HepG2 (cell line): ENCODE results near the gene FBRSL1. TPM values are rescaled to one million over a fixed set of nuclear protein-coding genes. Genes with fewer than 3 reads are reported as not detected.

Source experiments
- ATF1 ChIP-seq: IDR thresholded peaks from 2 replicates; pipeline ENCODE4 v1.6.1; 2016; ENCODE audit warnings: mild to moderate bottlenecking, control low read depth
- BRD4 ChIP-seq: sonication (generic); formaldehyde crosslinking; IDR thresholded peaks from 2 replicates; pipeline ENCODE4 v1.4.0; 2020; ENCODE audit warnings: missing genetic modification reagents
- CBX2 ChIP-seq, 2 experiments: fragments of 200-600 bp in 1 of 2; sonication (generic); formaldehyde crosslinking in 1 of 2; IDR thresholded peaks; 2 replicates each; pipeline versions ENCODE4 v1.7.0 to v1.8.1; 2018 to 2022; ENCODE audit warnings: low read depth in 2 of 2, low read length in 1 of 2, mild to moderate bottlenecking in 1 of 2, missing genetic modification reagents in 1 of 2
- CERS6 ChIP-seq: sonication (generic); formaldehyde crosslinking; IDR thresholded peaks from 2 replicates; pipeline ENCODE4 v1.5.0; 2020; ENCODE audit warnings: missing genetic modification reagents
- DPF2 ChIP-seq: sonication (generic); formaldehyde crosslinking; IDR thresholded peaks from 2 replicates; pipeline ENCODE4 v1.4.0; 2020; ENCODE audit warnings: mild to moderate bottlenecking, low read depth, missing genetic modification reagents, borderline replicate concordance
- E2F2 ChIP-seq: sonication (generic); formaldehyde crosslinking; IDR thresholded peaks from 2 replicates; pipeline ENCODE4 v1.4.0; 2020; ENCODE audit warnings: missing genetic modification reagents, borderline replicate concordance
- FOXK2 ChIP-seq: fragments of 450-650 bp; IDR thresholded peaks from 2 replicates; pipeline ENCODE4 v1.6.1; 2016
- GABPA ChIP-seq, 2 experiments: IDR thresholded peaks; 2 replicates each; pipeline ENCODE4 v1.6.1; 2011 to 2016; ENCODE audit warnings: low read depth in 2 of 2, low read length in 1 of 2, missing biosample characterization in 1 of 2, missing genetic modification characterization in 1 of 2
- HHEX ChIP-seq: IDR thresholded peaks from 2 replicates; pipeline ENCODE4 v1.6.1; 2016; ENCODE audit warnings: control low read depth
- JDP2 ChIP-seq: sonication (generic); formaldehyde crosslinking; IDR thresholded peaks from 2 replicates; pipeline ENCODE4 v1.8.1; 2022; ENCODE audit warnings: missing genetic modification reagents, borderline replicate concordance
- MED8 ChIP-seq: sonication (generic); formaldehyde crosslinking; IDR thresholded peaks from 2 replicates; pipeline ENCODE4 v1.8.1; 2023; ENCODE audit warnings: mild to moderate bottlenecking, missing genetic modification reagents; ENCODE audit not compliant: insufficient replicate concordance
- MLX ChIP-seq: IDR thresholded peaks from 2 replicates; pipeline ENCODE4 v1.6.1; 2016
- NCOA5 ChIP-seq: sonication (generic); formaldehyde crosslinking; IDR thresholded peaks from 2 replicates; pipeline ENCODE4 v1.4.0; 2020; ENCODE audit warnings: missing genetic modification reagents
- NFIB ChIP-seq: sonication (generic); formaldehyde crosslinking; IDR thresholded peaks from 2 replicates; pipeline ENCODE4 v1.9.0; 2021; ENCODE audit warnings: missing genetic modification reagents, mild to moderate bottlenecking, borderline replicate concordance
- PCBP2 ChIP-seq: fragments of 200-400 bp; formaldehyde crosslinking; optimal IDR thresholded peaks from 2 replicates; pipeline ENCODE3; 2018; ENCODE audit warnings: low read length, low read depth; ENCODE audit not compliant: poor library complexity, severe bottlenecking
- RFXANK ChIP-seq: IDR thresholded peaks from 2 replicates; pipeline ENCODE4 v1.6.1; 2016
- SMAD3 ChIP-seq: sonication (generic); formaldehyde crosslinking; IDR thresholded peaks from 2 replicates; pipeline ENCODE4 v1.4.0; 2020; ENCODE audit warnings: missing genetic modification reagents
- ZBTB25 ChIP-seq: IDR thresholded peaks from 2 replicates; pipeline ENCODE4 v1.6.1; 2018; ENCODE audit warnings: missing genetic modification reagents
- ZNF280B ChIP-seq: sonication (generic); formaldehyde crosslinking; IDR thresholded peaks from 2 replicates; pipeline ENCODE4 v1.5.0; 2020; ENCODE audit warnings: missing genetic modification reagents, mild to moderate bottlenecking, borderline replicate concordance
- ZNF580 ChIP-seq: IDR thresholded peaks from 2 replicates; pipeline ENCODE4 v1.6.1; 2016; ENCODE audit warnings: low read depth, borderline replicate concordance
- ZNF775 ChIP-seq: sonication (generic); formaldehyde crosslinking; IDR thresholded peaks from 2 replicates; pipeline ENCODE4 v1.4.0; 2020; ENCODE audit warnings: missing genetic modification reagents, mild to moderate bottlenecking, moderate library complexity, borderline replicate concordance
- polyA plus RNA-seq, 8 experiments: library from polyadenylated mRNA; depleted of rRNA in 3 of 8; stranded (reverse) in 7 of 8; unstranded in 1 of 8; fragments of >200 nt; fragmentation: Illumina TruSeq in 4 of 8; extraction: Trizol in 4 of 8; gene quantifications; 2 replicates each; pipeline versions ENCODE4 v1.2.1 to v1.2.3, GENCODE V29; 2011 to 2016; ENCODE audit warnings: low read depth in 4 of 8, missing spikeins in 1 of 8, mixed read lengths in 1 of 8; ENCODE audit not compliant: insufficient read depth in 1 of 8
- total RNA-seq, 5 experiments: library from RNA; depleted of rRNA; stranded (reverse); fragments of >200 nt; fragmentation: Illumina TruSeq; extraction: Trizol; gene quantifications; 2 replicates each; pipeline ENCODE4 v1.2.3, GENCODE V29; 2016; ENCODE audit warnings: low read depth in 1 of 5

Gene FBRSL1
- total and polyA plus RNA-seq, 2 of the 13 experiments (the other 11 are each of a cell fraction or from before 2014, with no cell fraction given): 3.6 to 7.9 TPM

- peak; percentile 88; the same call in 1 of the 2 replicates for TF ChIP-seq E2F2 (CRISPR knock-in tag)
- no peak for TF ChIP-seq GABPA (IDR thresholded peaks at IDR 0.05; ENCODE audit: low read depth, low read length)
- peak; percentile 63 for TF ChIP-seq GABPA (CRISPR knock-in tag; IDR thresholded peaks at IDR 0.05; ENCODE audit: low read depth)
- no peak for TF ChIP-seq ZNF775 (CRISPR knock-in tag)
- no peak for TF ChIP-seq NFIB
- TF ChIP-seq ZNF580 (CRISPR knock-in tag): peak; percentile 36; the same call in 1 of the 2 replicates
- peak; percentile 51; the same call in 1 of the 2 replicates for TF ChIP-seq ATF1
- peak; percentile 89 for TF ChIP-seq MLX
- no peak for TF ChIP-seq RFXANK (CRISPR knock-in tag)
- TF ChIP-seq NCOA5 (CRISPR knock-in tag): no peak
- TF ChIP-seq PCBP2: no peak
- no peak for TF ChIP-seq CERS6
- peak; percentile 28; the same call in 1 of the 2 replicates for TF ChIP-seq DPF2 (CRISPR knock-in tag)
- TF ChIP-seq ZNF280B (CRISPR knock-in tag): no peak
- TF ChIP-seq HHEX: no peak; the same call in 1 of the 2 replicates
- peak; percentile 16; the same call in 1 of the 2 replicates for TF ChIP-seq FOXK2
- 0 out of 2 replicates have a peak, but pooled peaks have one; percentile 53 for TF ChIP-seq SMAD3
- no peak; the same call in 1 of the 2 replicates for TF ChIP-seq JDP2 (CRISPR knock-in tag)
- TF ChIP-seq MED8 (CRISPR knock-in tag): no peak
- no peak for TF ChIP-seq CBX2 (IDR thresholded peaks at IDR 0.05; ENCODE audit: low read depth, low read length)
- no peak for TF ChIP-seq CBX2 (CRISPR knock-in tag; IDR thresholded peaks at IDR 0.05; ENCODE audit: low read depth)
- 0 out of 2 replicates have a peak, but pooled peaks have one; percentile 71 for TF ChIP-seq BRD4 (CRISPR knock-in tag)
- peak; percentile 86 for TF ChIP-seq ZBTB25
Measured at GRCh38 chr12:132471011-132471857, 18.7 kb upstream of the FBRSL1 start (continued).
